Peyer's patch (tissue), 4 donors: ENCODE results near the gene ANGPTL2. TPM values are rescaled to one million over a fixed set of nuclear protein-coding genes. Genes with fewer than 3 reads are reported as not detected.
A peak's percentile ranks its signal among the peaks of the same experiment; 100 is the strongest.

ENCODE experiments used
- DNase-seq, 3 donors: peaks; one replicate each; pipeline ENCODE4 v3.0.0-alpha.2; 2017 to 2019
- H3K27ac ChIP-seq, 4 donors: fragments of 200-600 bp; sonication (generic); one replicate each; pipeline ENCODE4 v1.5.1; 2016 to 2019
- H3K27me3 ChIP-seq, 2 donors: fragments of 200-600 bp; sonication (generic); one replicate each; pipeline ENCODE4 v1.5.1; 2019
- H3K36me3 ChIP-seq, 3 donors: fragments of 200-600 bp; sonication (generic); one replicate each; pipeline ENCODE4 v1.5.1; 2016 to 2019
- H3K4me1 ChIP-seq, 4 donors: fragments of 200-600 bp; sonication (generic); one replicate each; pipeline ENCODE4 v1.5.1; 2016 to 2019
- H3K4me3 ChIP-seq, 4 donors: fragments of 200-600 bp; sonication (generic); 1 replicate in 3 of 4; 2 replicates in 1 of 4; pipeline ENCODE4 v1.5.1; 2016 to 2019; ENCODE audit warnings: mild to moderate bottlenecking in 1 of 4
- H3K9me3 ChIP-seq, 4 donors: fragments of 200-600 bp; sonication (generic); one replicate each; pipeline ENCODE4 v1.5.1; 2016 to 2019; ENCODE audit warnings: mild to moderate bottlenecking in 1 of 4
- POLR2A ChIP-seq, 2 donors: fragments of 450-650 bp; IDR thresholded peaks; one replicate each; pipeline ENCODE4 v1.5.1; 2017; ENCODE audit warnings: antibody characterized with exemption in 2 of 2, mild to moderate bottlenecking in 2 of 2, moderate library complexity in 2 of 2
- total RNA-seq, 4 donors: library from RNA; depleted of rRNA; stranded (reverse); fragments of >200 nt; gene quantifications; one replicate each; pipeline ENCODE4 v1.1.0, GENCODE V29; 2016
- TF ChIP-seq, protein P1 (sequence below), 6 experiments: fragments of 450-650 bp in 4 of 6; fragments of 200-600 bp in 2 of 6; sonication (generic) in 1 of 6; IDR thresholded peaks; one replicate each; pipeline ENCODE4 v1.5.1; 2017 to 2019; ENCODE audit warnings: antibody characterized with exemption in 6 of 6, mild to moderate bottlenecking in 3 of 6, moderate library complexity in 1 of 6

Gene ANGPTL2
- total RNA-seq, 4 donors from 2014 or later: 2.8 to 14.0 (median 11.3) TPM

DNA sequence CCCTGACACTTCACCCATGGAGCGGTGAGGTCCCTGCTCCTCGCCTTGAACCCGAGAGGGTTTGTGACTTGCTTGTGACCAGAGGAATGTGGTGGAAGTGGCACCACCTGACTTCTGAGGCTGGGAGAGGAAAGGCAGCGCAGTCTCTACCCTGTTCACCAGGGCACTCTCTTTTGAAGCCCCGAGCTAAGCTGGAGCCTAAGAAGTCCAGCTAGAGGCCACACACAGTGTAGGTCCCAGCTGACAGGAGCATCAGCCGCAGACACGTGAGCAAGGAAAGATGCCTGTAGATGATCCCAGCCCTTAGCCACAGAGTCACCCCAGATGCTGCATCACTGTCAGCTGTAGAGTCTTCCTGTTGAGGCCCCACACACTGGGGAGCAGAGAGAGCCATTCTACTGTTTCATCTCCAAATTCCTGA lies 1.7 kb upstream of the ANGPTL2 start:
- Histone ChIP-seq H3K36me3 (peaks cover 0 to 2% (median 0%) of the 10 kb centered on the region in 3 donors), H3K4me1 (peaks cover 0 to 14% (median 0%) of the 10 kb centered on the region in 4 donors), H3K27ac (peak overlapping the region in 2 of 4 donors; percentile 87 to 91), H3K27me3 (no peaks in the 10 kb centered on the region), H3K9me3 (no peaks in the 10 kb centered on the region), H3K4me3 (no peak overlapping the region)
- TF ChIP-seq, protein P1, sequence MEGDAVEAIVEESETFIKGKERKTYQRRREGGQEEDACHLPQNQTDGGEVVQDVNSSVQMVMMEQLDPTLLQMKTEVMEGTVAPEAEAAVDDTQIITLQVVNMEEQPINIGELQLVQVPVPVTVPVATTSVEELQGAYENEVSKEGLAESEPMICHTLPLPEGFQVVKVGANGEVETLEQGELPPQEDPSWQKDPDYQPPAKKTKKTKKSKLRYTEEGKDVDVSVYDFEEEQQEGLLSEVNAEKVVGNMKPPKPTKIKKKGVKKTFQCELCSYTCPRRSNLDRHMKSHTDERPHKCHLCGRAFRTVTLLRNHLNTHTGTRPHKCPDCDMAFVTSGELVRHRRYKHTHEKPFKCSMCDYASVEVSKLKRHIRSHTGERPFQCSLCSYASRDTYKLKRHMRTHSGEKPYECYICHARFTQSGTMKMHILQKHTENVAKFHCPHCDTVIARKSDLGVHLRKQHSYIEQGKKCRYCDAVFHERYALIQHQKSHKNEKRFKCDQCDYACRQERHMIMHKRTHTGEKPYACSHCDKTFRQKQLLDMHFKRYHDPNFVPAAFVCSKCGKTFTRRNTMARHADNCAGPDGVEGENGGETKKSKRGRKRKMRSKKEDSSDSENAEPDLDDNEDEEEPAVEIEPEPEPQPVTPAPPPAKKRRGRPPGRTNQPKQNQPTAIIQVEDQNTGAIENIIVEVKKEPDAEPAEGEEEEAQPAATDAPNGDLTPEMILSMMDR (IDR thresholded peaks at IDR 0.05): no peak
- no peak for TF ChIP-seq POLR2A (IDR thresholded peaks at IDR 0.05)
- no peak for DNase-seq

DNA sequence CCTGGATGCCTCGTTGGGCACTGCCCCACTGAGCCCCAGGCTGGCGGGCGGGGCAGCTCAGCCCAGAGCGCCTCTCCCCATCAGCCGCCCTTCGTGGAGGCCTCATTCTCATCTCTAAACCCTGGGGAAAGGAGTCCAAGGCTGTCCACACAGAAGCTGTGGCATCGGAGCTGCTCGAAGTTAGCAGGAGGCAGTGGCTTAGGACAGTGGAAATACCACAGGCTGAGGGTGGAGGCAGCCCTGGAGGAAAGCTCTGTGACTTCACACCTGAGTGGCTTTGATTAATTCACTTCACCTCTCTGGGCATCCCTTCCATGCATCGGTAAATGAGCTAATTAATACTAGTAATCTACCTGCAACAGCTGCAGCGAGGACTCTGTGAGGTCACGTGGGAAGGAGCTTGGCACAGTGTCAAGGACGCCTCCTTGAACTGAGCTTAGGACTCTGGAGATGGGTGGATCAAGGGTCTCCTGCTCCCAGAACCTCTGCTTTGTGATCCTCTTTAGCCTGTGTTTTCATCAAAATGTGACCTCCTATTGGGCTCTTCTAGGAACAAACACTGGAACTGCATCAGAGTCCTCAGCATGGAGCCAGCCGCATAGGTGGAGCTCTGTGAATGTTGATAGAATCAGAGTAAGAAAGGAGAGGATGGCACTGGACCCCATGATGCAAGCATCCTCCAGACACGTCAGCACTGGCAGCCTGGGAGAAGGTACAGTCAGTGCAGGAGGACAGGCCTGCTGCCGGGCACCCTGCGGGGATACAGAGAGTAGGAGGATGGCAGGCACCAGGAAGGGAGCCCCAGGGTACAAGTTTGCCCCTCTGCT lies 842 bp upstream of the ANGPTL2 start:
- Histone ChIP-seq H3K27ac (peak overlapping the region; percentile 50 to 91 (median 73)), H3K9me3 (no peaks in the 10 kb centered on the region), H3K4me1 (peaks cover 0 to 14% (median 0%) of the 10 kb centered on the region in 4 donors), H3K36me3 (peaks cover 0 to 11% (median 0%) of the 10 kb centered on the region in 3 donors), H3K4me3 (peak overlapping the region; percentile 32 to 58 (median 42)), H3K27me3 (no peaks in the 10 kb centered on the region)
- peak in 1 of 3 donors; percentile 61 for DNase-seq
- TF ChIP-seq, protein P1 (IDR thresholded peaks at IDR 0.05): no peak
- TF ChIP-seq POLR2A (IDR thresholded peaks at IDR 0.05): no peak

DNA sequence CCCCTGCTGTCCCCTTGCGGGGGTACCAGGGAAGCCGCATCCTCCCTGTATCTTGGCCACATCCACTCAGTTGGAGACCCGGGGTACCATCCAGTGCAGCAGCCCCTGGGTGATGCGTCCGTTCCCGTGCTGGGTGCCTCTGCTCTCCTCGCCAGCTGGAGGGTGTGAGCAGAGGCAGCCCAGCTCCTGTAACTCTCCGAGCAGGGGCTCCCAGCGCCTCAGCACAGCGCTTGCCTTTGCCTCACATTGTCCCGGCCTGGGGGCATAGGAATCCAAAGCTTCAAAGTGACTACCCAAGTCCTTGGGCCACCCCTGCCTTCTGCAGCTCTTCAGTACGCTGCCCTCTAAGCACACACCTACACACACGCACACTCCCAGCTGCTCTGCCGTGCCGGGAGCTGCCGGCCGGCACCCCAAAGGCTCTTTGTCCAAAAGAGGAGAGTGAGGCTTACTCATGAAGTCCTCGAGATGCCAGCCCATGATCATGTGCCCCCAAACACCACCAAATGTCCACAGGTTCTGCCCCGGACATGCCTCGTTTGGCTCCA lies 733 bp downstream of the ANGPTL2 start:
- Histone ChIP-seq H3K4me3 (peak overlapping the region; percentile 32 to 58 (median 42)), H3K27me3 (no peaks in the 10 kb centered on the region), H3K27ac (peak overlapping the region; percentile 59 to 91 (median 83)), H3K36me3 (peaks cover 0 to 16% (median 0%) of the 10 kb centered on the region in 3 donors), H3K4me1 (peaks cover 0 to 14% (median 0%) of the 10 kb centered on the region in 4 donors), H3K9me3 (no peaks in the 10 kb centered on the region)
- no peak for DNase-seq
- TF ChIP-seq, protein P1 (IDR thresholded peaks at IDR 0.05): no peak
- no peak for TF ChIP-seq POLR2A (IDR thresholded peaks at IDR 0.05)

DNA sequence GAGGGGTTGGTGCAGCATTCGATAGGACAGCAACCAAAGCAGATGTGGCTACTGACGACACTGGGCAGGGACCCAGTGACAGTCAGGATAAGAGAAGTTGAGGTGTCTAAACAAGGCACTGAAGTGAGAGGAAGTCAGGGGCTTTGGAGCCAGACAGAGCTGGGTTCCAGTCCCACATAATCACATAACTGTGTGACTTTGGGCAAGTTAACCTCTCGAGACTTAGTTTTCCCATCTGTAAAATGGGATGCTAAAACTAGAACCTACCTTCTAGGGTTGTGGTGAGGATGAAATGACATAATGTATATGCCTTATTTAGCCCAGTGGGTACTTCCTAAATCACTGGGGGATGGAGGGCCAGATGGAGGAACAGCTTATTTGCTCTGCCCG lies 3.1 kb downstream of the ANGPTL2 start:
- no peak overlapping the region for H3K27ac ChIP-seq
- H3K36me3 ChIP-seq: peaks cover 0 to 16% (median 0%) of the 10 kb centered on the region in 3 donors

DNA sequence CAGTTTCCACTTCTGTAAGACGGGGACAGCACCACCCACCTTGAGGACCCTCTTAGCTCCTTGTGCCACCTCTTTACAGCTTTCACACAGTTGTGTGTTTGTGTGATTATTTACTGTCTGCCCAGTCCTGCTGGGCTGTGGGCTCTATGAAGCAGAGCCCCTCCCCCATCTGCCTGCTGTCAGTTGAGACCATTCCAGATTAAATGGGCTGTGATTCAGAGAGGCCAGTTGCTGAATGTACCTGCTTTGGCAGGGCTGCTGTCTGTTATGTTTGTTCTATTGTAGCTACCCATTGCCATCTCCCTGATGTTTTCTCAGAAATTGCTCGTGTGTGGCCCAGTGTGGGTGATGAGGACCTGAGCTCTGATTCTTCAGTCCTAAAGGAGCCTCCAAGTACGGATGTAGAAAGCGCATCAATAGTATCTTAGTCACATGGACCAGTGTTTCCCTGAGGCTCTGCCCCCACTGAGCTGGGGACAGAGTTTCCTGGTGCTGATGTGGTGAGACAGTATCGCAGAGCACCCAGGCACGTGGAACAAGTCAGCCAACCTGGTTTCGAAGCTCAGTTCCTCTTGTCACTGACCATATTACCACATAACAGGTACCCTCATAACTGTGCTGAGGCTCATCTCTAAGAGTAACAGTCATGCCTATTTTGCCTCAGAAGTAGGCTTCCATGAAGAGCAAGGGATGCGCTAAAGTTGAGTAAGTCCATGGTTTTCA lies 3.7 kb downstream of the ANGPTL2 start:
- peaks cover 0 to 16% (median 0%) of the 10 kb centered on the region in 3 donors for H3K36me3 ChIP-seq
- no peak for TF ChIP-seq POLR2A (IDR thresholded peaks at IDR 0.05)
- TF ChIP-seq, protein P1 (IDR thresholded peaks at IDR 0.05): no peak
- no peaks in the 10 kb centered on the region for H3K9me3 ChIP-seq
- no peak overlapping the region for H3K27ac ChIP-seq
- no peaks in the 10 kb centered on the region for H3K27me3 ChIP-seq
- H3K4me3 ChIP-seq: no peak overlapping the region
- peaks cover 0 to 14% (median 0%) of the 10 kb centered on the region in 4 donors for H3K4me1 ChIP-seq
- no peak for DNase-seq

More for the DNA sequence above, 3.1 kb downstream of the ANGPTL2 start:
- H3K4me3 ChIP-seq: no peak overlapping the region
- peaks cover 0 to 14% (median 0%) of the 10 kb centered on the region in 4 donors for H3K4me1 ChIP-seq
- TF ChIP-seq POLR2A (IDR thresholded peaks at IDR 0.05): no peak
- TF ChIP-seq, protein P1 (IDR thresholded peaks at IDR 0.05): no peak
- DNase-seq: no peak
- H3K27me3 ChIP-seq: no peaks in the 10 kb centered on the region
- no peaks in the 10 kb centered on the region for H3K9me3 ChIP-seq
